Measurements from ENCODE around the gene P2RY14. TPM values are rescaled to one million over a fixed set of nuclear protein-coding genes. Genes with fewer than 3 reads are reported as not detected.

Gene P2RY14
- total RNA-seq, 1 donor from 2014 or later: not detected

DNA sequence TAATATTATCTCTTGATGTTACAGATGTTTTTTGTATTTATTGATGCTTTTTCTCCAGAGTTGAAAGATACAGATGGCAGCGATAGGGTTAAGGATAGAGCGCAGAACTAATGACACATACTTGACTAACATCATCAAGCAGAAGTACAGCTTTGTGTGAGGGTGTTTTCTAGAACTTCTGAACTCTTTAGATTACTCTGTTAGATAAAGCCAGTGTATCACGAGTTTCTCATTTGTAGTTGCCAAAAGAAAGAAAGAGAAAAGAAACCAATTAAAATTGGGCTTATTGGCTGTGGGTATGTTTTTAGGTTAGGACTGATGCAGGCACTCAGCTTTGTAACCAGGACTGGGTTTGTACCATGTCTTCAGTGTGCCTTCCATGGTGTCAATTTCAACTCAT lies 68.7 kb downstream of the P2RY14 start:
- TF ChIP-seq, protein P1, sequence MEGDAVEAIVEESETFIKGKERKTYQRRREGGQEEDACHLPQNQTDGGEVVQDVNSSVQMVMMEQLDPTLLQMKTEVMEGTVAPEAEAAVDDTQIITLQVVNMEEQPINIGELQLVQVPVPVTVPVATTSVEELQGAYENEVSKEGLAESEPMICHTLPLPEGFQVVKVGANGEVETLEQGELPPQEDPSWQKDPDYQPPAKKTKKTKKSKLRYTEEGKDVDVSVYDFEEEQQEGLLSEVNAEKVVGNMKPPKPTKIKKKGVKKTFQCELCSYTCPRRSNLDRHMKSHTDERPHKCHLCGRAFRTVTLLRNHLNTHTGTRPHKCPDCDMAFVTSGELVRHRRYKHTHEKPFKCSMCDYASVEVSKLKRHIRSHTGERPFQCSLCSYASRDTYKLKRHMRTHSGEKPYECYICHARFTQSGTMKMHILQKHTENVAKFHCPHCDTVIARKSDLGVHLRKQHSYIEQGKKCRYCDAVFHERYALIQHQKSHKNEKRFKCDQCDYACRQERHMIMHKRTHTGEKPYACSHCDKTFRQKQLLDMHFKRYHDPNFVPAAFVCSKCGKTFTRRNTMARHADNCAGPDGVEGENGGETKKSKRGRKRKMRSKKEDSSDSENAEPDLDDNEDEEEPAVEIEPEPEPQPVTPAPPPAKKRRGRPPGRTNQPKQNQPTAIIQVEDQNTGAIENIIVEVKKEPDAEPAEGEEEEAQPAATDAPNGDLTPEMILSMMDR (IDR thresholded peaks at IDR 0.05): no peak
- no peaks in the 10 kb centered on the region for H3K36me3 Mint-ChIP-seq (ENCODE audit: unreplicated experiment)
- H3K27me3 Mint-ChIP-seq (ENCODE audit: unreplicated experiment): no peaks in the 10 kb centered on the region
- no peak overlapping the region for H3K4me3 Mint-ChIP-seq (ENCODE audit: unreplicated experiment)
- no peak overlapping the region for H3K27ac Mint-ChIP-seq (ENCODE audit: unreplicated experiment)
- no peak for DNase-seq (ENCODE audit: extremely low spot score, unreplicated experiment)
- no peaks in the 10 kb centered on the region for H3K9me3 Mint-ChIP-seq (ENCODE audit: unreplicated experiment)
- H3K4me1 Mint-ChIP-seq (ENCODE audit: unreplicated experiment): peaks cover 4% of the 10 kb centered on the region

DNA sequence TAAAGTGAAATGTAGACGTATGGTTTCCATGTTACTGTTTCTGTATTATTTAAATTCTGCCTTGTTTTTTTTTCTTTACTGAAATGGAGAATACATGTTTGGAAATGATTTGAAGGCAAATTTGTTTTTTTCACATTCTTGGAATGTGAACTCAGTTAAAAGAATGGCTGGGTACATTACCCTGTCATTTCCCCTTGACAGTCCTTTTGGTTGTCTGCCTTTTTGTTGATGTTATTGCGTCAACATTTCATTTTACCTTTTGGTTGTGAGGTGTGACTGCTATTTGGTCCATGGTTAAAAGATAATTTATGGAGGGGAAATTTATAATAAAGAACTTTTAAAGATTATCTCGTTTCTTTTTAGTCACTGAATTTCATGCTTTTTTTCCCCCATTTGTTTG lies 72.1 kb downstream of the P2RY14 start:
- DNase-seq (ENCODE audit: extremely low spot score, unreplicated experiment): no peak
- no peaks in the 10 kb centered on the region for H3K9me3 Mint-ChIP-seq (ENCODE audit: unreplicated experiment)
- TF ChIP-seq, protein P1 (IDR thresholded peaks at IDR 0.05): no peak
- H3K27me3 Mint-ChIP-seq (ENCODE audit: unreplicated experiment): no peaks in the 10 kb centered on the region
- no peaks in the 10 kb centered on the region for H3K36me3 Mint-ChIP-seq (ENCODE audit: unreplicated experiment)
- H3K4me1 Mint-ChIP-seq (ENCODE audit: unreplicated experiment): peaks cover 4% of the 10 kb centered on the region
- no peak overlapping the region for H3K27ac Mint-ChIP-seq (ENCODE audit: unreplicated experiment)
- no peak overlapping the region for H3K4me3 Mint-ChIP-seq (ENCODE audit: unreplicated experiment)

DNA sequence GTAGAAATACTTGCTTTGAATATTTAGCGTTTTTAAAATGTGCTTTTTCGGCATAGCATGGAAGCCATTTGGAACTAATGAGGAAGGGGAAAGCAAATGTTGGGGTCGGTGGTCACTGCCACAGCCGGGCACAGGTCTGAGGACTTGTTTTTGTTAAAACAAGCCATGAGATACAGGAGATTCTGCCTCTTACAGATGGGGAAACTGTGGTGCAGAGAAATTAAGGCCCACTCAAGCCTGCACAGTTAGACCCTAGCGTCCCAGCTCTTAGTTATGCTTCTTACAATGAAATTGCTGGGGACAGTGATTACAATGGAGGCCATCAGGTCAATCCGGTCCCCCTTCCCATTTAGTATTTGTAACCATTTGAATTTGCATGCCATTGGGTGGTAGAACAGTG lies 72.9 kb downstream of the P2RY14 start:
- H3K4me3 Mint-ChIP-seq (ENCODE audit: unreplicated experiment): no peak overlapping the region
- no peaks in the 10 kb centered on the region for H3K36me3 Mint-ChIP-seq (ENCODE audit: unreplicated experiment)

DNA sequence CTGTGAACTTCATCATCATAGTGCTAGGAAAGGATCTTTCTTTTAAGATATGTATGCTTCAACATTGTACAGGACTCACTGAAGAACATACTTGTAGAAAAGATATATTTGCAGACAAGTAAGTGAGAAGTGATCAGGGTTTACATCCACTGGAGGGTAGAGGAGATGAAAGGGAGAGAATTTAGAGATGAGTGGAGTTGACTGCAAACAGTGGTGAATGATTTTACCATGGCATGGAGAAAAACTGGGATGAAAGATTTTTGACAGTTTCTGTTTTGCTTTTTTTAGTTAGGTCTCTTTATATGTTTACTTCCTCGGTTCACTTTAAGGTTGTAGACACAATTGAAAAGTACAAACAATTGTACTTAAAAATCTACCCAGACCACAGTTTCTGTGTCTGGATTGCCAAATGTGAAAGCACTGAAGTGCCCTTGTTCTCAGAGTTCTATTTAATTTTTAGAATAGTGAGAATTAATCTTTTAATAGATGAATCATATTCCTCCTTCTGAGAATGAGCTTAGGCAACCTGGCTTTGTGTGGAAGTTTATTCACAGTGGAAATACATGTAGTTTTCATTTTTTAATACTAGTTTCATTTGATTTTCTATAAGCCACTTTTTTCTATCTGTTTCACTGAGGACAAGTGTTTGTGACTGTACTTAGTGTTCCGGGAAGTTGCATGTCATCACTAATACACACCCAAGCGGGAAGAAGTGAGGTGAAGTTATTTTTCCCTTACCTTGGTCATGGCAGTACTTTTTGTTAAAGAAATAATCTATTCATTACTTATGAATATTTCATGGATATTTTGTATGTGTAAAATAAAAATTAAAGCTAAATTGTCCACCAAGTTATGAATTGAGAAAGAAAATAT lies 73.6 kb downstream of the P2RY14 start:
- Mint-ChIP-seq H3K9me3 (ENCODE audit: unreplicated experiment) (no peaks in the 10 kb centered on the region), H3K4me1 (ENCODE audit: unreplicated experiment) (no peaks in the 10 kb centered on the region), H3K27me3 (ENCODE audit: unreplicated experiment) (no peaks in the 10 kb centered on the region), H3K4me3 (ENCODE audit: unreplicated experiment) (no peak overlapping the region), H3K27ac (ENCODE audit: unreplicated experiment) (no peak overlapping the region), H3K36me3 (ENCODE audit: unreplicated experiment) (no peaks in the 10 kb centered on the region)
- DNase-seq (ENCODE audit: extremely low spot score, unreplicated experiment): no peak
- TF ChIP-seq, protein P1 (IDR thresholded peaks at IDR 0.05): no peak

More for the DNA sequence above, 72.9 kb downstream of the P2RY14 start:
- Mint-ChIP-seq H3K9me3 (ENCODE audit: unreplicated experiment) (no peaks in the 10 kb centered on the region), H3K27me3 (ENCODE audit: unreplicated experiment) (no peaks in the 10 kb centered on the region), H3K4me1 (ENCODE audit: unreplicated experiment) (no peaks in the 10 kb centered on the region), H3K27ac (ENCODE audit: unreplicated experiment) (no peak overlapping the region)
- no peak for DNase-seq (ENCODE audit: extremely low spot score, unreplicated experiment)
- TF ChIP-seq, protein P1 (IDR thresholded peaks at IDR 0.05): no peak

DNA sequence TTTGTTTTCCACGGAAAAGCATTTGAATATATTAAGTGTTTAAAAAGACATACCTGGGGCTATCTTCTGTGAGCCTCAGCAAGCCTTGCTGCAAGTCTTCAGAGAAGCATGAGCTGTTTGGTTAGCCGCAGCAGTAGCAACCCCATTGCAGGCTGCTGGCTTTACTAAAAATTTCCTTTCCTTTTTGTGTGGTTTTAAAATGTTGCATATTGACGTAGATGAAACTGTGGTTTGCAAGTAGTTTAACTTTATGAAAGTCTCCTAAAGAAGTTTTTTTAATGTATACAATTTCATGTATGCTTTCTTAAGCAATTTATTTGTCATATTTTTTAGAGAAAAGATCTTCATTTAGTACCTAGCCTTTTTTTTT lies 75.3 kb downstream of the P2RY14 start, which contains the start of gene GPR171:
Gene GPR171 (minus strand): TSS at position 166 of the 370 bp plus-strand sequence. CDS start 3,830 bp downstream, outside the sequence.
- DNase-seq (ENCODE audit: extremely low spot score, unreplicated experiment): no peak
- H3K9me3 Mint-ChIP-seq (ENCODE audit: unreplicated experiment): no peaks in the 10 kb centered on the region
- no peaks in the 10 kb centered on the region for H3K27me3 Mint-ChIP-seq (ENCODE audit: unreplicated experiment)
- H3K4me1 Mint-ChIP-seq (ENCODE audit: unreplicated experiment): no peaks in the 10 kb centered on the region
- TF ChIP-seq, protein P1 (IDR thresholded peaks at IDR 0.05): no peak
- no peak within 1 kb of the TSS for H3K4me3 Mint-ChIP-seq (ENCODE audit: unreplicated experiment)
- no peak within 1 kb of the TSS for H3K27ac Mint-ChIP-seq (ENCODE audit: unreplicated experiment)
- no peaks in the 10 kb centered on the region for H3K36me3 Mint-ChIP-seq (ENCODE audit: unreplicated experiment)

All from osteocyte (in vitro differentiated cells).